Calu3 (cell line): ENCODE results near the gene NFE2. TPM values are rescaled to one million over a fixed set of nuclear protein-coding genes. Genes with fewer than 3 reads are reported as not detected.

Source experiments
- BruUV-seq: library from RNA; stranded (reverse); fragments of 400-500 nt; replicated peaks from 2 replicates; lab custom pipeline; 2021; lab: Mats Ljungman, UMichigan
- CTCF ChIA-PET: fragments of 300-600 bp; sonication (Branson Sonifier 250); formaldehyde crosslinking; loops from one replicate; lab custom pipeline; 2022; ENCODE audit warnings: antibody characterized with exemption; lab: Charles Lee
- DNase-seq: peaks from one replicate; pipeline ENCODE4 v3.0.0; 2022
- H3K27ac Mint-ChIP-seq: one replicate; pipeline ENCODE4 v1.8.0; 2022; ENCODE audit warnings: mixed read lengths; ENCODE audit not compliant: unreplicated experiment
- H3K27me3 Mint-ChIP-seq: one replicate; pipeline ENCODE4 v1.8.0; 2022; ENCODE audit warnings: mixed read lengths; ENCODE audit not compliant: unreplicated experiment
- H3K36me3 Mint-ChIP-seq: one replicate; pipeline ENCODE4 v1.8.0; 2022; ENCODE audit warnings: mild to moderate bottlenecking, moderate library complexity, mixed read lengths; ENCODE audit not compliant: insufficient read depth, unreplicated experiment
- H3K4me1 Mint-ChIP-seq: one replicate; pipeline ENCODE4 v1.8.0; 2022; ENCODE audit warnings: mild to moderate bottlenecking, low read depth, mixed read lengths; ENCODE audit not compliant: unreplicated experiment
- H3K4me3 Mint-ChIP-seq: one replicate; pipeline ENCODE4 v1.8.0; 2022; ENCODE audit warnings: mild to moderate bottlenecking, low read depth, moderate library complexity, mixed read lengths; ENCODE audit not compliant: unreplicated experiment
- H3K9me3 Mint-ChIP-seq: one replicate; pipeline ENCODE4 v1.8.0; 2022; ENCODE audit warnings: low read depth, mixed read lengths; ENCODE audit not compliant: unreplicated experiment
- intact Hi-C: fragments of 100-400 bp; cut with micrococcal nuclease; formaldehyde crosslinking; loops from one replicate; pipeline ENCODE4 v1.10.0; 2022; ENCODE audit not compliant: unreplicated experiment
- microRNA-seq: library from miRNA; unstranded; fragments of <30 nt; microRNA quantifications from one replicate; pipeline ENCODE4 v1.2.0, GENCODE V29; 2022
- total RNA-seq: library from RNA; stranded (reverse); gene quantifications from 2 replicates; pipeline ENCODE4 v1.2.3, GENCODE V29; 2022
- TF ChIP-seq, protein P1 (sequence below): fragments of 200-600 bp; IDR thresholded peaks from one replicate; pipeline ENCODE4 v1.8.0; 2022; ENCODE audit warnings: antibody characterized with exemption; ENCODE audit not compliant: unreplicated experiment

Gene NFE2
- total RNA-seq, 1 experiment from 2014 or later, result 0.80 TPM

DNA sequence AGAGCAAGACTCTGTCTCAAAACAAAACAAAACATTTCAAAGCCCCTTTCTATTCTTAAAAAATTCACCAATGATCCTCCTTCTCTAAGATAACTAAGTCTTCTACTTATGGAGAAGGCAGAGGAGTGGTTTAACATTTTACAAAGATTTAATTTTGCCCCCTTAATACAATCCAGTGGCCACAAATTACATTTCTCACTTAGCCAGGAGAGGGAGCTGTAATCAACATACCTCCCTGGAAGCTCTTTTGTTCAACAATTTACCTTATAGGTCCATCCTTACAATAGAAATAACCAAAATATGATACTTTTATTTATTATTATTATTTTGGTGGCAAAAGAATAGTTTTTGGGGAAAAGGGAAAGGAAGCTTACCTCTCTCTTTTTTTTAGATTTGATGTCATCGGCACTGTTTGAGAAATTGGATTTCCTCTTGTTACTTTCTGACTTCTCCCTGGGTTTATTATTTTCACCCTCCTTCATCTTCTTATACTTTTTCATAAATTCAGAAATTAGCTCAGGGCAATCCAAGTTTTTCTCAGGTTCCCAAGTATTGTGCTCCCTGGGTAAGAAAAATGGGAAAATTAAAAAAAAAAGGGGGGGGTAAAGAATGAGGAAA, 49.0 kb downstream of the NFE2 start:
- Mint-ChIP-seq H3K27me3 (no peaks in the 10 kb centered on the region), H3K36me3 (peaks cover 61% of the 10 kb centered on the region), H3K4me1 (no peaks in the 10 kb centered on the region), H3K9me3 (no peaks in the 10 kb centered on the region), H3K4me3 (no peak overlapping the region), H3K27ac (no peak overlapping the region)
- intact Hi-C loops, result loop anchor here (10.0 kb wide), 1 partner anchor 113 kb away; the partner anchor contains the start of gene GPR84
- peak; percentile 41 for DNase-seq
- BruUV-seq, result no TSS peak
- TF ChIP-seq, protein P1, sequence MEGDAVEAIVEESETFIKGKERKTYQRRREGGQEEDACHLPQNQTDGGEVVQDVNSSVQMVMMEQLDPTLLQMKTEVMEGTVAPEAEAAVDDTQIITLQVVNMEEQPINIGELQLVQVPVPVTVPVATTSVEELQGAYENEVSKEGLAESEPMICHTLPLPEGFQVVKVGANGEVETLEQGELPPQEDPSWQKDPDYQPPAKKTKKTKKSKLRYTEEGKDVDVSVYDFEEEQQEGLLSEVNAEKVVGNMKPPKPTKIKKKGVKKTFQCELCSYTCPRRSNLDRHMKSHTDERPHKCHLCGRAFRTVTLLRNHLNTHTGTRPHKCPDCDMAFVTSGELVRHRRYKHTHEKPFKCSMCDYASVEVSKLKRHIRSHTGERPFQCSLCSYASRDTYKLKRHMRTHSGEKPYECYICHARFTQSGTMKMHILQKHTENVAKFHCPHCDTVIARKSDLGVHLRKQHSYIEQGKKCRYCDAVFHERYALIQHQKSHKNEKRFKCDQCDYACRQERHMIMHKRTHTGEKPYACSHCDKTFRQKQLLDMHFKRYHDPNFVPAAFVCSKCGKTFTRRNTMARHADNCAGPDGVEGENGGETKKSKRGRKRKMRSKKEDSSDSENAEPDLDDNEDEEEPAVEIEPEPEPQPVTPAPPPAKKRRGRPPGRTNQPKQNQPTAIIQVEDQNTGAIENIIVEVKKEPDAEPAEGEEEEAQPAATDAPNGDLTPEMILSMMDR, result peak; percentile 42
- CTCF ChIA-PET, result interaction anchor here (0.6 to 1.5 kb wide), 14 partner anchors 8 to 135 kb away, joined by 3 to 13 read pairs (median 4); partner anchors contain the start of genes CBX5, COPZ1 and HNRNPA1

DNA sequence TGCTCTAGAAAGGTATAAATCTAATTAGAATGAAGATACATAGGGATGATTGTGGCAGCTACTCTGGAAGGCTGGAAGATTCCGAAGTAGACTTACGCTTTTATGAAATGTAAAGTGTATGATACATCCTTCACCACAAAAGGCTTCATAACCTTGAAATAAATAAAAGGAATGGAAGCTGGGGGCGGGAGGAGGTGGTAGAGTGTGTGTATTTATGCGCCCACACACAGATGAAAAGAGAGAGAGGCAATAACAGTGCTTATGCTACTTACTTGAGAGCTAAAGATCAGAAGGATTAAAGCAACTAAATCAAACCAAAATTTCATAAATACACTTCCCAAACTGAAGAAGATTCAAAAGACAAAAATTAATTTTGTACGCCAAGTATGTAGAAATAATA, 51.3 kb downstream of the NFE2 start:
- no peaks in the 10 kb centered on the region for H3K27me3 Mint-ChIP-seq
- CTCF ChIA-PET, result no interaction called here
- peaks cover 60% of the 10 kb centered on the region for H3K36me3 Mint-ChIP-seq
- H3K4me1 Mint-ChIP-seq, result no peaks in the 10 kb centered on the region
- intact Hi-C loops, result no loop called here
- no peak overlapping the region for H3K4me3 Mint-ChIP-seq
- BruUV-seq, result no TSS peak
- H3K27ac Mint-ChIP-seq, result no peak overlapping the region
- TF ChIP-seq, protein P1, result no peak
- no peaks in the 10 kb centered on the region for H3K9me3 Mint-ChIP-seq
- no peak for DNase-seq

DNA sequence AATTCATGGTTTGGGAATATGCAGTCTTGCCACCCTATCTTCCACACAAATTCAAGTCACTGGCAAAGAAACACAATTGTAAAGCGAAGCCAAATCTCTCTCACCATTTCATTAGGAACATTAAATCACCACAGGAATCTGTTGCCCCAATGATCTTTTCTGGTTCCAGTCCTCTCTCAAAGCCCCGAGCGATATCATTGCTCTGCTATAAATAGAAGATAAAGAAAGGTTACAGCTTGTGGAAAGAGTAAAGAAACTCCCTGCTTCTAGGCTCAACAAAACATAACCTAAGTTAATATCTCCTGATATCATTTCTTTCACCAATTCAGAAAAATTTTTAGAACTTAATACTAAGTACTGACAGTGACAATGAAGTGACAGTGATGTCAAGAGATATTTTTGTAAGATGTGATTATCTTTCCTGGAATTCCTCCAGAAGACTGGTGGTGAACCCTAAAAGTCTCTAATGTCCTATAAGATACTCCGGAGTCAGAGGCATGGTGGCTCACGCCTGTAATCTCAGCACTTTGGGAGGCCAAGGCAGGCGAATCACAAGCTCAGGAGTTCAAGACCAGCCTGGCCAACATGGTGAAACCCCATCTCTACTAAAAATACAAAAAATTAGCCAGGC, 54.7 kb downstream of the NFE2 start:
- peaks cover 41% of the 10 kb centered on the region for H3K36me3 Mint-ChIP-seq
- H3K9me3 Mint-ChIP-seq, result no peaks in the 10 kb centered on the region
- TF ChIP-seq, protein P1, result no peak
- intact Hi-C loops, result no loop called here
- CTCF ChIA-PET, result interaction anchor here (1.2 kb wide), 1 partner anchor 79 kb away, joined by 4 read pairs; the partner anchor contains the start of gene COPZ1
- H3K27me3 Mint-ChIP-seq, result no peaks in the 10 kb centered on the region
- H3K4me3 Mint-ChIP-seq, result no peak overlapping the region
- no peaks in the 10 kb centered on the region for H3K4me1 Mint-ChIP-seq
- no peak overlapping the region for H3K27ac Mint-ChIP-seq
- no peak for DNase-seq
- BruUV-seq, result no TSS peak

Small RNAs within 50 kb of the gene (microRNA-seq; reads per million reads assigned to microRNA genes)
- 503 reads per million, percentile 78 among the genes with 10 or more reads in this experiment for gene MIR148B

Other genes starting within 250 kb of the NFE2 start
- gene HOXC4, start 247.2 kb downstream of the NFE2 start, total RNA-seq, result 0.44 and 0.57 TPM in 2 replicates
- 66.2 and 69.4 TPM in 2 replicates for gene SMUG1, start 112.0 kb downstream of the NFE2 start, total RNA-seq
- 128 and 173 TPM in 2 replicates for gene CBX5, start 20.9 kb downstream of the NFE2 start, total RNA-seq
- 1,059 and 1,161 TPM in 2 replicates for gene HNRNPA1, start 20.3 kb downstream of the NFE2 start, total RNA-seq
- gene COPZ1, start 24.1 kb upstream of the NFE2 start, total RNA-seq, result 173 and 190 TPM in 2 replicates
- gene GPR84, start 63.5 kb upstream of the NFE2 start, total RNA-seq, result not detected in 2 replicates
- gene ZNF385A, start 83.7 kb upstream of the NFE2 start, total RNA-seq, result 9.1 and 9.5 TPM in 2 replicates
- 8.0 and 9.5 TPM in 2 replicates for gene ITGA5, start 118.3 kb upstream of the NFE2 start, total RNA-seq
- 85.7 and 94.5 TPM in 2 replicates for gene GTSF1, start 172.6 kb upstream of the NFE2 start, total RNA-seq
- not detected in 2 replicates for gene NCKAP1L, start 196.7 kb upstream of the NFE2 start, total RNA-seq
- not detected in 2 replicates for gene PDE1B, start 248.6 kb upstream of the NFE2 start, total RNA-seq